ENCODE results near the gene CALY. TPM values are rescaled to one million over a fixed set of nuclear protein-coding genes. Genes with fewer than 3 reads are reported as not detected.

Gene CALY
- total RNA-seq, 8 experiments from 2014 or later, result 0.31 to 14.9 (median 6.6) TPM

GRCh38 chr10:133306941-133307379 is 29.7 kb downstream of the CALY start:
- Histone ChIP-seq H3K4me3 (no peak overlapping the region), H3K27ac (no peak overlapping the region), H3K4me1 (replicated peaks in 1 of 2) (peaks cover 8 to 20% of the 10 kb centered on the region in 2 donors)
- 72 to 93% (median 89%) methylated on average over 2 to 14 of the region's 17 CpGs; no CpG with 5 or more reads in 2 of the 10 experiments for WGBS, 10 experiments
- in situ Hi-C loops (cut with MboI; ENCODE audit: low pct_unique_long_range_greater_than_20kb in 2 of 9, low sequenced_read_pairs in 9 of 9, unreplicated experiment in 9 of 9), result no loop called here
- ATAC-seq (replicated peaks in 6 of 8), result no peak

GRCh38 chr10:133306097-133306476 is 30.6 kb downstream of the CALY start:
- WGBS, 10 experiments, result 93 to 100% (median 95%) methylated on average over 1 to 5 of the region's 5 CpGs; no CpG with 5 or more reads in 5 of the 10 experiments
- peaks cover 8 to 20% of the 10 kb centered on the region in 2 donors for H3K4me1 ChIP-seq (replicated peaks in 1 of 2)
- in situ Hi-C loops (cut with MboI; ENCODE audit: low pct_unique_long_range_greater_than_20kb in 2 of 9, low sequenced_read_pairs in 9 of 9, unreplicated experiment in 9 of 9), result no loop called here
- no peak overlapping the region for H3K4me3 ChIP-seq
- ATAC-seq (replicated peaks in 6 of 8), result no peak
- no peak overlapping the region for H3K27ac ChIP-seq

- no peak for ATAC-seq (replicated peaks in 6 of 8)
- no peak overlapping the region for H3K27ac ChIP-seq
- peaks cover 8 to 15% of the 10 kb centered on the region in 2 donors for H3K4me1 ChIP-seq (replicated peaks in 1 of 2)
- H3K4me3 ChIP-seq, result no peak overlapping the region
- in situ Hi-C loops (cut with MboI; ENCODE audit: low pct_unique_long_range_greater_than_20kb in 2 of 9, low sequenced_read_pairs in 9 of 9, unreplicated experiment in 9 of 9), result no loop called here
- 73 to 100% (median 80%) methylated on average over 2 to 3 of the region's 10 CpGs; no CpG with 5 or more reads in 7 of the 10 experiments for WGBS, 10 experiments
Observed at GRCh38 chr10:133303206-133303605, 33.5 kb downstream of the CALY start.

GRCh38 chr10:133302230-133302629 is 34.5 kb downstream of the CALY start:
- ATAC-seq (replicated peaks in 6 of 8), result peak in 4 of 8 experiments; percentile 16 to 25 (median 22)
- in situ Hi-C loops (cut with MboI; ENCODE audit: low pct_unique_long_range_greater_than_20kb in 2 of 9, low sequenced_read_pairs in 9 of 9, unreplicated experiment in 9 of 9), result no loop called here
- peaks cover 4 to 11% of the 10 kb centered on the region in 2 donors for H3K4me1 ChIP-seq (replicated peaks in 1 of 2)

GRCh38 chr10:133299738-133300137 is 37.0 kb downstream of the CALY start:
- ATAC-seq (replicated peaks in 6 of 8), result no peak
- in situ Hi-C loops (cut with MboI; ENCODE audit: low pct_unique_long_range_greater_than_20kb in 2 of 9, low sequenced_read_pairs in 9 of 9, unreplicated experiment in 9 of 9), result loop anchor here in 1 of 9 experiments (25.0 kb wide), 1 partner anchor 362 kb away; the partner anchor contains the start of gene CFAP46
- Histone ChIP-seq H3K4me3 (no peak overlapping the region), H3K27ac (no peak overlapping the region), H3K4me1 (replicated peaks in 1 of 2) (peaks cover 0 to under 1% of the 10 kb centered on the region in 2 donors)
- WGBS, 10 experiments, result 90 to 100% (median 96%) methylated on average over 2 to 11 of the region's 14 CpGs; no CpG with 5 or more reads in 1 of the 10 experiments

More at GRCh38 chr10:133302230-133302629, 34.5 kb downstream of the CALY start:
- Histone ChIP-seq H3K4me3 (no peak overlapping the region), H3K27ac (no peak overlapping the region)
- 63 to 100% (median 90%) methylated on average over 1 to 8 of the region's 14 CpGs; no CpG with 5 or more reads in 6 of the 10 experiments for WGBS, 10 experiments

- in situ Hi-C loops (cut with MboI; ENCODE audit: low pct_unique_long_range_greater_than_20kb in 2 of 9, low sequenced_read_pairs in 9 of 9, unreplicated experiment in 9 of 9), result loop anchor here in 1 of 9 experiments (25.0 kb wide), 1 partner anchor 362 kb away; the partner anchor contains the start of gene CFAP46
- H3K4me1 ChIP-seq (replicated peaks in 1 of 2), result no peaks in the 10 kb centered on the region
- H3K4me3 ChIP-seq, result no peak overlapping the region
- 93 to 100% (median 95%) methylated on average over 3 to 7 of the region's 10 CpGs; no CpG with 5 or more reads in 5 of the 10 experiments for WGBS, 10 experiments
- no peak for ATAC-seq (replicated peaks in 6 of 8)
- H3K27ac ChIP-seq, result no peak overlapping the region
Observed at GRCh38 chr10:133299224-133299623, 37.5 kb downstream of the CALY start.

GRCh38 chr10:133298466-133298865 is 38.2 kb downstream of the CALY start:
- ATAC-seq (replicated peaks in 6 of 8), result no peak
- in situ Hi-C loops (cut with MboI; ENCODE audit: low pct_unique_long_range_greater_than_20kb in 2 of 9, low sequenced_read_pairs in 9 of 9, unreplicated experiment in 9 of 9), result loop anchor here in 1 of 9 experiments (25.0 kb wide), 1 partner anchor 361 kb away; the partner anchor contains the start of gene CFAP46
- H3K4me1 ChIP-seq (replicated peaks in 1 of 2), result no peaks in the 10 kb centered on the region
- WGBS, 10 experiments, result 70 to 81% (median 80%) methylated on average over 2 to 3 of the region's 14 CpGs; no CpG with 5 or more reads in 7 of the 10 experiments
- H3K27ac ChIP-seq, result no peak overlapping the region
- no peak overlapping the region for H3K4me3 ChIP-seq

GRCh38 chr10:133297504-133297903 is 39.2 kb downstream of the CALY start:
- ATAC-seq (replicated peaks in 6 of 8), result no peak
- WGBS, 10 experiments, result 94 to 100% (median 100%) methylated on average over 1 to 10 of the region's 10 CpGs; no CpG with 5 or more reads in 3 of the 10 experiments
- Histone ChIP-seq H3K27ac (no peak overlapping the region), H3K4me3 (no peak overlapping the region), H3K4me1 (replicated peaks in 1 of 2) (no peaks in the 10 kb centered on the region)
- in situ Hi-C loops (cut with MboI; ENCODE audit: low pct_unique_long_range_greater_than_20kb in 2 of 9, low sequenced_read_pairs in 9 of 9, unreplicated experiment in 9 of 9), result loop anchor here in 1 of 9 experiments (25.0 kb wide), 1 partner anchor 360 kb away; the partner anchor contains the start of gene CFAP46

- WGBS, 10 experiments, result 91 to 100% (median 95%) methylated on average over 1 to 12 of the region's 42 CpGs; no CpG with 5 or more reads in 4 of the 10 experiments
- in situ Hi-C loops (cut with MboI; ENCODE audit: low pct_unique_long_range_greater_than_20kb in 2 of 9, low sequenced_read_pairs in 9 of 9, unreplicated experiment in 9 of 9), result loop anchor here in 1 of 9 experiments (25.0 kb wide), 1 partner anchor 358 kb away; the partner anchor contains the start of gene CFAP46
- H3K27ac ChIP-seq, result no peak overlapping the region
- no peak overlapping the region for H3K4me3 ChIP-seq
- H3K4me1 ChIP-seq (replicated peaks in 1 of 2), result no peaks in the 10 kb centered on the region
- ATAC-seq (replicated peaks in 6 of 8), result peak in 1 of 8 experiments; percentile 25
Observed at GRCh38 chr10:133295426-133296320, 41.0 kb downstream of the CALY start.

- H3K4me3 ChIP-seq, result no peak overlapping the region
- in situ Hi-C loops (cut with MboI; ENCODE audit: low pct_unique_long_range_greater_than_20kb in 2 of 9, low sequenced_read_pairs in 9 of 9, unreplicated experiment in 9 of 9), result loop anchor here in 1 of 9 experiments (25.0 kb wide), 1 partner anchor 357 kb away; the partner anchor contains the start of gene CFAP46
- WGBS, 10 experiments, result 87 to 100% (median 94%) methylated on average over 3 to 11 of the region's 15 CpGs; no CpG with 5 or more reads in 3 of the 10 experiments
- no peak overlapping the region for H3K27ac ChIP-seq
- no peak for ATAC-seq (replicated peaks in 6 of 8)
- H3K4me1 ChIP-seq (replicated peaks in 1 of 2), result no peaks in the 10 kb centered on the region
Observed at GRCh38 chr10:133294189-133294588, 42.5 kb downstream of the CALY start.

GRCh38 chr10:133293810-133294119 is 42.9 kb downstream of the CALY start:
- in situ Hi-C loops (cut with MboI; ENCODE audit: low pct_unique_long_range_greater_than_20kb in 2 of 9, low sequenced_read_pairs in 9 of 9, unreplicated experiment in 9 of 9), result loop anchor here in 1 of 9 experiments (25.0 kb wide), 1 partner anchor 356 kb away; the partner anchor contains the start of gene CFAP46
- ATAC-seq (replicated peaks in 6 of 8), result no peak
- 90 to 100% (median 100%) methylated on average over 1 to 6 of the region's 10 CpGs; no CpG with 5 or more reads in 4 of the 10 experiments for WGBS, 10 experiments
- Histone ChIP-seq H3K4me3 (no peak overlapping the region), H3K4me1 (replicated peaks in 1 of 2) (no peaks in the 10 kb centered on the region), H3K27ac (no peak overlapping the region)

GRCh38 chr10:133292919-133293809 is 43.5 kb downstream of the CALY start:
- 60 to 100% (median 93%) methylated on average over 1 to 15 of the region's 38 CpGs; no CpG with 5 or more reads in 4 of the 10 experiments for WGBS, 10 experiments
- Histone ChIP-seq H3K4me1 (replicated peaks in 1 of 2) (no peaks in the 10 kb centered on the region), H3K4me3 (no peak overlapping the region), H3K27ac (no peak overlapping the region)
- peak in 2 of 8 experiments; percentile 14 to 21 for ATAC-seq (replicated peaks in 6 of 8)
- in situ Hi-C loops (cut with MboI; ENCODE audit: low pct_unique_long_range_greater_than_20kb in 2 of 9, low sequenced_read_pairs in 9 of 9, unreplicated experiment in 9 of 9), result loop anchor here in 1 of 9 experiments (25.0 kb wide), 1 partner anchor 356 kb away; the partner anchor contains the start of gene CFAP46

Data from motor neuron (in vitro differentiated cells).